Large intestine (tissue), 3 donors: ENCODE measurements around the gene SPHK2. TPM values are rescaled to one million over a fixed set of nuclear protein-coding genes. Genes with fewer than 3 reads are reported as not detected.
A peak's percentile ranks its signal among the peaks of the same experiment; 100 is the strongest.
"Not testable (repeated sequence)": the region's sequence is repeated elsewhere in the genome, so short reads cannot be mapped to it uniquely, and the experiment has no call there.

Experiments used
- DNase-seq, 2 donors: peaks; one replicate each; pipeline versions ENCODE4 v3.0.0 to v3.0.0-alpha.2; 2013
- H3K27ac ChIP-seq: one replicate; pipeline ENCODE4 v1.5.1; 2013; ENCODE audit warnings: low read length
- H3K27me3 ChIP-seq: 2 replicates; pipeline ENCODE4 v1.6.1; 2013; ENCODE audit warnings: low read length; ENCODE audit not compliant: control insufficient read depth, insufficient read depth
- H3K36me3 ChIP-seq: 2 replicates; pipeline ENCODE4 v1.6.1; 2013; ENCODE audit warnings: low read length; ENCODE audit not compliant: control insufficient read depth, insufficient read depth
- H3K4me1 ChIP-seq: one replicate; pipeline ENCODE4 v1.6.1; 2013; ENCODE audit warnings: low read length; ENCODE audit not compliant: control insufficient read depth, insufficient read depth
- H3K4me3 ChIP-seq: one replicate; pipeline ENCODE4 v1.5.1; 2013; ENCODE audit warnings: low read length
- H3K9me3 ChIP-seq: one replicate; pipeline ENCODE4 v1.6.1; 2013; ENCODE audit warnings: mild to moderate bottlenecking, low read depth, low read length, moderate library complexity; ENCODE audit not compliant: control insufficient read depth
- WGBS: methylation state at CpG from one replicate; pipeline ENCODE4 v1.1.5; 2013; ENCODE audit warnings: low lambda C conversion rate; ENCODE audit not compliant: insufficient coverage; 5-methylcytosine and 5-hydroxymethylcytosine counted together
- polyA plus RNA-seq: library from polyadenylated mRNA; unstranded; fragments of 120-200 nt; gene quantifications from one replicate; pipeline ENCODE4 v1.2.1, GENCODE V29; 2013

Gene SPHK2
- polyA plus RNA-seq, 1 donor = 20.1 TPM

DNA sequence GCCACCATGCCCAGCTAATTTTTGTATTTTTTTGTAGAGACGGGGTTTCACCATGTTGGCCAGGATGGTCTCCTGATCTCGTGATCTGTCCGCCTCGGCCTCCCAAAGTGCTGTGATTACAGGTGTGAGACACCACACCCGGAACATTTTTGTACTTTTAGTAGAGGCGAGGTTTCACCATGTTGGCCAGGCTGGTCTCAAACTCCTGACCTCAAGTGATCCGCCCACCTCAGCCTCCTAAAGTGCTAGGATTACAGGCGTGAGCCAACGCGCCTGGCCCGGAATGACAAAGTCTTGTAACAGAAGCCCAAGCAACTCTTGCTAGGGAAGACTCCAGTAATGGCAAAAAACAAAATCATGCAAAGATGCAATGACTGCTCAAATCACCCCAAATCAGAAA is 13.0 kb downstream of the SPHK2 start:
- peaks cover 76% of the 10 kb centered on the region for H3K4me1 ChIP-seq
- H3K27ac ChIP-seq = peak overlapping the region; percentile 77
- DNase-seq, H3K4me3 ChIP-seq, H3K27me3 ChIP-seq: not testable (repeated sequence)
- 100% methylated on average over 1 of the region's 11 CpGs for WGBS
- H3K36me3 ChIP-seq = peaks cover 16% of the 10 kb centered on the region
- peaks cover 12% of the 10 kb centered on the region for H3K9me3 ChIP-seq

DNA sequence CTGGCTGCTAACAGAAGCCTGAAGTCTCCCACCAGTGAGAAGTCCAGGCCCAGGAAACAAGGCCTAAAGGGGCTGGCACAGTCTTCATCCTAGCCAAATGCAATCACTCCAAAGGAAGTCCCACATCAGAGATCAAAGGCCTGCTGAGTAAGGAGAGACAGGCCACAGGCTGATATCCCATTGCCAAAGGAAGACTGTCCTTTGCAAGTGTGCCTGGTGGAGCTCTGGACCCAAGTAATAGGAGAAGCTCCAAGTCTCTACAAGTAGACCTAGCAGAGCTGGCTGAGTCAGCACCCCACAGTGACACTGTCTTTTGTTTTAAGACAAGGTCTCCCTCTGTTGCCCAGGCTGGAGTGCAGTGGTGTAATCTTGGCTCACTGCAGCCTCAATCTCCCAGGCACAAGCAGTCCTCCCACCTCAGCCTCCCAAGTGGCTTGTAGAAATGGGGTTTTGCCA is 13.4 kb downstream of the SPHK2 start:
- H3K4me1 ChIP-seq = peaks cover 72% of the 10 kb centered on the region
- H3K36me3 ChIP-seq = peaks cover 16% of the 10 kb centered on the region
- peaks cover 12% of the 10 kb centered on the region for H3K9me3 ChIP-seq
- no peak overlapping the region for H3K4me3 ChIP-seq
- peak overlapping the region; percentile 77 for H3K27ac ChIP-seq
- peak in 1 of 2 donors; percentile 44 for DNase-seq
- no peaks in the 10 kb centered on the region for H3K27me3 ChIP-seq

DNA sequence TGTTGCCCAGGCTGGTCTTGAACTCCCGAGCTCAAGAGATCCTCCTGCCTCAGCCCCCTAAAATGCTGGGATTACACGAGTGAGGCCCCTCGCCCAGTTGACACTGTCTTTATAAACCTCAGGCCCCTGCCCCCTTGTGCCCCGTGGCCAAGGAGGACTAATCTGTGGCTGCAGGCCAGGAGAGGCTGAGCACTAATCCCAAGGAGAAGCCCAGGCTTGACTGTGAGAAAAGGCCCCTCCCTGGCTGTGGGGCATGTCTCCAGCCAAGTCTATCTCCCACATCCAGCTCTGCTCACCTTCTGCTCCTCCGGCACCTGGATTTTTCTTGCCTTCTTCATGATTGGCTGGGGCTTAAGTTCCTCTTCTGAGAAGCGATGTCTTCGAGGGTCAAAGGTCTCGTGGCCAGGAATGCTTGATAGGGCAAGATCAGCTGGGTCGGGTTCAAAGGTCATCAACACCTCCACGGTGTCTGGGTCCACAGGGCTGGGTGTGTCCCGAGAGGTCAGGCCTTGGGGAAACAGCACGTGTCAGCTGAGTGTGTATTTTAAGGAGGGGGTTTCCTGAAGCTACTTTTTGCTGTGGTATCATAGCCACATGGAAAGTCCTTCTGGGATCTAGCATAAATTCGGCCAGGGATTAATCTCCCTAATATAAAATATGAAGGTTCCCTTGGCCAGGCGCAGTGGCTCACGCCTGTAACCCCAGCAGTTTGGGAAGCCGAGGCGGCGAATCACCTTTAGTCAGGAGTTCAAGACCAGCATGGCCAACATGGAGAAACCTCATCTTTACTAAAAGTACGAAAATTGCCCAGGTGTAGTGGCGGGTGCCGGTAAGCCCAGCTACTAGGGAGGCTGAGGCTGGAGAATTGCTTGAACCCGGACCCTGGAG is 14.1 kb downstream of the SPHK2 start:
- H3K9me3 ChIP-seq = peaks cover 12% of the 10 kb centered on the region
- H3K27me3 ChIP-seq = no peaks in the 10 kb centered on the region
- WGBS = 60% methylated on average over 2 of the region's 22 CpGs
- DNase-seq = peak; percentile 89 to 94
- H3K4me3 ChIP-seq = no peak overlapping the region
- peaks cover 67% of the 10 kb centered on the region for H3K4me1 ChIP-seq
- peak overlapping the region; percentile 77 for H3K27ac ChIP-seq
- H3K36me3 ChIP-seq = peaks cover 10% of the 10 kb centered on the region

DNA sequence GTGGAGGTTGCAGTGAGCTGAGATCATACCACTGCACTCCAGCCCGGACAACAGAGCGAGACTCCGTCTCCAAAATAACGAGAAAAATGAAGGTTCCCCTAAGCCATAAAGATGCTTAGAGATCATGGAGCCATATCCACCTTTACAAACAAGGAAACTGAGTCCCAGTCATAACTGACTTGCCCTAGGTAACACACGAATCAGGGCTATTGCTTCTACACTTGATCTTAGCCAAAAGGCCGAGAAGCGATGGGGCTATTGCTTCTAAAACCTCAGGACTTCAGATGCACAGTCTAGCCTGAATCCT is 14.7 kb downstream of the SPHK2 start:
- Histone ChIP-seq H3K27ac (peak overlapping the region; percentile 77), H3K36me3 (peaks cover 5% of the 10 kb centered on the region), H3K9me3 (peaks cover 10% of the 10 kb centered on the region), H3K27me3 (no peaks in the 10 kb centered on the region), H3K4me3 (no peak overlapping the region), H3K4me1 (peaks cover 67% of the 10 kb centered on the region)
- no peak for DNase-seq
- WGBS = no CpG with 5 or more reads among the region's 7 CpGs

DNA sequence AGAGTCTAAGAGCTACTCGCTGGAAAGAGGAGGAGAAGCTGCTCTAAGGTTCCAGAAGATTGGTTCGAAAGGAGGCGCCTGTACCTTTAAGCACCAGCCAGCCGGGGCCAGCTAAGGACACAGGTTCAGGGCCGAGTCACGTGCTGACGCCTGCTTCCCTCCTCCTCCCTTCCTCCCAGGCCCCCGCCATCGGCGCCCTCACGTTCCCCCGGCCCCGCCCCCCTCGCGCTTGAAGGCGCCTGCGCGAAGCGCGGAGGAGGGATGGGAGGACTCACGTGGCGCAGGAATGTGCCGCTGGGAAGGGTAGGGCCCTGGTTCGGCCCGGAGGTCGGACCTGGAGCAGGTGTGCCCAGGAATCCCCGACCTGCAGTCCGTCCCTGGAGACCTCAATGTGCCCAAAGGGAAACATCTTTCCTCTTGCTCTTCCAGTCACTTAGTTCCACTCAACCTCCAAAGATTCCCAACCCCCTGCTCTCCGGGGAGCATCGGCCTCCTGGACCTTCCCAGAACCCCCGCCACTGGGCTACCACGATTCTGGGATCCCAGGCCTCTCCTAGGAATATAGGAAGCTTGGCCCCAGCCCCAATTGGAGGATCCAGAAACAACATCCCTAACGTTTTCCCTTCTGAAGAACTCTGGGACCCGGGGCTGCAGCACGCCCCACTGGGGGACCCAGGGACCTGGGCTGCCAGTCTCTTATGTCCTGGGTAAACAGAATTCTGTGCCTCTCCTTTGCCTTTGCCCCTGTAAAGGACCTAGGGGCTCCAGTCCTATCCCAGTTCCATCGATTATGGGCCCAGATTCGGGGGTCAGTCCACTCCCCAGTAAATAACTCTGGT is 15.3 kb downstream of the SPHK2 start:
- Histone ChIP-seq H3K36me3 (peaks cover 2% of the 10 kb centered on the region), H3K27me3 (no peaks in the 10 kb centered on the region), H3K4me3 (no peak overlapping the region), H3K27ac (peak overlapping the region; percentile 94), H3K4me1 (peaks cover 63% of the 10 kb centered on the region), H3K9me3 (peaks cover 4% of the 10 kb centered on the region)
- no CpG with 5 or more reads among the region's 37 CpGs for WGBS
- DNase-seq = peak; percentile 97 to 98

DNA sequence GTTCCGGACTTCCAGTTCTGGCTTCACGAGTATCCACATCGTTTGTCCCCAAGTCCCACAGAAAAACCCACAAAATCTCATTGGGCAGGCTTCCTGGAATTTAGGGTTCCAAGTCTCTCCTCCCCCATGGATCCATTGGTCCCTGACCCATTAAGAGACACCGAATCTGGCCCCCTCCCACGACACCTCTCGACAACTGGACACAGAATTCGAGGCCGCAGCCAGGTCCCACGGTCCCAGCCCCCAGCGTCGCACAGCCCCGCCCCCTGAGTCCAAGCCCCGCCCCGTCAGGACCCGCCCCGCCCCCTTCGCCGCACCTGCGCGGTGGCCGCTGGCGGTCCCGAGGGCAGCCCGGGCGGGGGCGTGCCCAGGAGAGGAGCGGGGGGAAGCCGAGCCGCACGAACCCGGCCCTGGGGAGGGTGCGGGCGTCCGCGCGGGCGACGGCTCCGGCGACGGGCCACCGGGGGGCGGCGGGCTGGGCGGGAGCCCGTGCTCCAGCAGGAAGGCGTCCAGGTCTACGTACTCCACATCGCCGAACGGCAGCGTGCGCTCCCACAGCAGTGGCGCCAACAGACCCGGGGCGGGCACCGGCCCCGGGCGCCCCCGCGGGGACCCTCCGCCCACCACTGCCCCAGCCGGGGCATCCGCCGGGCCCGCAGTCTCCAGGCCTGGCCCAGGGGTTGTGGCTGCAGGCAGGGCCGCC is 16.1 kb downstream of the SPHK2 start:
- H3K4me1 ChIP-seq = peaks cover 55% of the 10 kb centered on the region
- H3K27me3 ChIP-seq = no peaks in the 10 kb centered on the region
- H3K9me3 ChIP-seq = no peaks in the 10 kb centered on the region
- WGBS = no CpG with 5 or more reads among the region's 67 CpGs
- peaks cover 2% of the 10 kb centered on the region for H3K36me3 ChIP-seq
- peak overlapping the region; percentile 94 for H3K27ac ChIP-seq
- H3K4me3 ChIP-seq = peak overlapping the region; percentile 71
- peak in 1 of 2 donors; percentile 74 for DNase-seq

DNA sequence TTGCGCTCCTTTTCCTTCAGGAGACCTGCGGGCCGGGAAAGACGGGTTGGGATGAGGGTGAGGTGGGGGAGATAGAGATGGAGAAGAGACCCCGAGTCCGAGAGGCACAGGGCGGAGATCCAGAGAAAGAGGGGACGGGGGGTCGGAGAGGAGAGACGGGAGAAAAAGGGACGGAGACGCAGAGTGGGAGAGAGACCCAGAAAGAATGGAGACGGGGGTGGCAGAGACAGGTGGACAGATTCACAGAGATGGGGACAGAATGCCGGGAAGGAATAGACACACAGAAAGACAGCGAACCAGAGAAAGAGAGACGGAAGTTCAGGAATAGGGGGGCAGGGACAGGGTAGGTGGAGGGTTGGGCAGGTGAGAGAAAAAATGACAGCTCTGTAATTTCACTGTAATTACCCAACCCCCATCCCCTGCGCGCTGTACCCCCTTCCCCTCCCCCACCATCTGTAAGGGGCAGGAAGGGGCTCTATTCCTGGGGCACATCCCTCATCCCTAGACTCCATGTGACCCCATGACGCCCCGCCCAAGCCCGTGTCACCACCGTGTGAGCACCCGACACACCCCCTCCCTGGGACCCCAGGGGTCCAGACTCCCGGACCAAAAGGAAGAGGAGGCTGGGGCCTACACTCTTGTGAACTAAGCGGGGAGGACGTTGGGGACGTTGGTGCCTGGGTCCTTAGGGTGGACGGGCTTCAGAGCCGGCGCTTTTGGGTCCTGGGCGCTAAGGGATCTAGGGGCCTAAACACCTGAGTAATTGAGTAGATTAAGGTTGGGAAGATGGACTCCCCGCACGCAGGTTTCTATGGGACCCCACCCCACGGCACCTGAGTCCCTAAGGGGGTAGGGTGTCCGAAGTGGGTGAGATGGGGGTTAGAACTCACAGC is 16.9 kb downstream of the SPHK2 start:
- DNase-seq = peak in 1 of 2 donors; percentile 63
- Histone ChIP-seq H3K36me3 (peaks cover 2% of the 10 kb centered on the region), H3K4me3 (peak overlapping the region; percentile 71), H3K27ac (peak overlapping the region; percentile 87), H3K27me3 (no peaks in the 10 kb centered on the region), H3K4me1 (peaks cover 47% of the 10 kb centered on the region), H3K9me3 (no peaks in the 10 kb centered on the region)
- WGBS = 0% methylated on average over 2 of the region's 35 CpGs

DNA sequence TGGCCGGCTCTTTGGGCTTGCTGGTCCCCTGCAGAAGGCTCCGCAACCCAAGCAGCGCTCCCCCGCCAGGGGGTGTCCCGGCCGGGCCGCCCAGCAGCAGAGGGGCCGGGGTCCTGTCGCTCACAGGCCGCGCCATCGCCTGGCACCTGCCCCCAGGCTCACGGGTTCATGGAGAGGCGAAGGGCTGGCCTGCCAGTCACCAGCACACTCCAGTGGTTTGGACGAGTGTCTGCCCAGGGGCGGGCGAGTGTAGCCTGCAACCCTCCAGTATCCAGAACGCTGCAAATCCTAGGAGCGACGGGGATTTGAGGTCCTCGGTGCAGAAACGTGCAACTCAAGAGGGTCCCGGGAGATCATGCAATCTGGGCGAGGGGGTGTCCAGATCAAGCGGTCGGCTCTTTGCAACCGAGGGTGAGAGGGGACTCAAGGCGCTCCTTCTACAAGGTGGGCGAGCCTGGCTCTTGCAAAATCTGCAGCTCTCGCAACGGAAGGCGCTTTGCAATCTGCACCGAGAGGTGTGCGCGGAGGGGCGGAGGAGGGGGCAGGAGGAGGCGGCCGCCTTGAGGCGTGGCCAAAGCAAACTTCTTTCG is 17.6 kb downstream of the SPHK2 start, which contains the start of gene DBP:
TSS of gene DBP (minus strand) at position 521 of the 590 bp plus-strand sequence. CDS start at position 136, 385 bp downstream.
- peak within 1 kb of the TSS; percentile 87 for H3K27ac ChIP-seq
- peaks cover 42% of the 10 kb centered on the region for H3K4me1 ChIP-seq
- no peak for DNase-seq
- H3K27me3 ChIP-seq = no peaks in the 10 kb centered on the region
- H3K36me3 ChIP-seq = no peaks in the 10 kb centered on the region
- no peaks in the 10 kb centered on the region for H3K9me3 ChIP-seq
- H3K4me3 ChIP-seq = peak within 1 kb of the TSS; percentile 71
- no CpG with 5 or more reads among the region's 40 CpGs for WGBS

DNA sequence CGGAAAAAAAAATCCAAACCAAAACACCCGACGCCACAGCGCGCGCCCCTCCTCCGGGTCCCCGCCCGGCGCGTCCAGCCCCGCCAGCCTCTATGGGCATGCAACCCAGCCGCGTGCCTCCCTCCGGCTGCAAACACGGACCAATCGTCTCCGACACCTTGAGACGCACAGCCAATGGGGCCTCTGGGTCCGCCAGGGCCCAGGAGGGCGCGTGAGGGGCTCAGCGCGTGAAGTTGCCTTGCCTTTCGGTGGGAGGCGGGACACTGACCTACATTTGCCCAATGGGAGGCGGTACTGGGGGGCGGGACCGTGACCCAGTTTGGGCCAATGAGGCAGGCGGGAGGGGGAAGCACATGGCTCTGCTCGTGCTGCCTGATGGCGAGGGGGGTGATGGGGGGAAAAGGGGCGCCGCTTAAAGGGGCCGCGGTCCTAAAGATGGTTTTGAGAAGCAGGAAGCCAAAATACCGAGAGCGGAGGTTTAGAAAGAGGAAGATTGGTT is 18.2 kb downstream of the SPHK2 start:
- H3K36me3 ChIP-seq = no peaks in the 10 kb centered on the region
- DNase-seq = peak; percentile 99 to 100
- H3K4me1 ChIP-seq = peaks cover 38% of the 10 kb centered on the region
- H3K9me3 ChIP-seq = no peaks in the 10 kb centered on the region
- WGBS = no CpG with 5 or more reads among the region's 38 CpGs
- H3K27me3 ChIP-seq = no peaks in the 10 kb centered on the region
- peak overlapping the region; percentile 71 for H3K4me3 ChIP-seq
- H3K27ac ChIP-seq = peak overlapping the region; percentile 87
